Endothelial cell of umbilical vein (primary cell): ENCODE data around the gene CAMP. TPM values are rescaled to one million over a fixed set of nuclear protein-coding genes. Genes with fewer than 3 reads are reported as not detected.

Source experiments
- BruUV-seq: library from RNA; stranded (reverse); fragments of 400-500 nt; replicated peaks from 2 replicates; lab custom pipeline; 2021; lab: Mats Ljungman, UMichigan
- CTCF ChIA-PET: fragments of 300-600, 350-600 bp; sonication (Branson Sonifier 250); formaldehyde crosslinking; loops from one replicate; lab custom pipeline; 2021; ENCODE audit warnings: antibody characterized with exemption, inconsistent platforms; lab: Charles Lee
- POLR2A ChIA-PET: fragments of 300-600, 350-600 bp; sonication (Branson Sonifier 250); formaldehyde crosslinking; loops from one replicate; lab custom pipeline; 2021; ENCODE audit warnings: antibody characterized with exemption, inconsistent platforms; lab: Charles Lee
- DNase-seq: peaks from one replicate; pipeline ENCODE4 v3.0.0-alpha.2; 2011; ENCODE audit warnings: low read depth, low spot score
- FAIRE-seq: peaks from 2 replicates; lab custom pipeline; 2011; peaks lifted over from hg19 to GRCh38; lab: Jason Lieb, UNC
- H2AFZ ChIP-seq: 2 replicates; pipeline ENCODE4 v1.6.0; 2012; ENCODE audit warnings: low read depth, low read length, control low read depth, inconsistent platforms
- H3K27ac ChIP-seq: 2 replicates; pipeline ENCODE4 v1.5.1; 2011; ENCODE audit warnings: low read depth, mild to moderate bottlenecking, control low read depth, low read length, moderate library complexity; ENCODE audit not compliant: insufficient read depth
- H3K27me3 ChIP-seq, 2 experiments: 2 replicates each; pipeline versions ENCODE4 v1.6.0 to v1.6.1; 2011; ENCODE audit warnings: low read length in 2 of 2, mixed read lengths in 1 of 2; ENCODE audit not compliant: control insufficient read depth in 2 of 2, insufficient read depth in 2 of 2
- H3K36me3 ChIP-seq, 2 experiments: 2 replicates in 1 of 2; 3 replicates in 1 of 2; pipeline ENCODE4 v1.5.1; 2011; ENCODE audit warnings: low read length in 2 of 2, mild to moderate bottlenecking in 1 of 2, moderate library complexity in 1 of 2; ENCODE audit not compliant: control insufficient read depth in 2 of 2, insufficient read depth in 2 of 2; ENCODE audit errors: extremely low read depth in 1 of 2
- H3K4me1 ChIP-seq: 3 replicates; pipeline ENCODE4 v1.5.1; 2011; ENCODE audit warnings: mild to moderate bottlenecking, low read length; ENCODE audit not compliant: control insufficient read depth, insufficient read depth; ENCODE audit errors: extremely low read depth
- H3K4me2 ChIP-seq: 2 replicates; pipeline ENCODE4 v1.6.1; 2011; ENCODE audit warnings: low read length, control low read depth, mixed read lengths; ENCODE audit not compliant: insufficient read depth
- H3K4me3 ChIP-seq, 3 experiments: fragments of 200-600 bp in 1 of 3; sonication (generic), shearing (Covaris generic) in 1 of 3; replicated peaks in 1 of 3; 2 replicates each; pipeline ENCODE4 v1.5.1; 2011 to 2016; ENCODE audit warnings: control low read depth in 3 of 3, low read length in 3 of 3, mild to moderate bottlenecking in 2 of 3, inconsistent platforms in 1 of 3, low read depth in 1 of 3, moderate library complexity in 1 of 3; ENCODE audit not compliant: insufficient read depth in 1 of 3
- H3K79me2 ChIP-seq: 2 replicates; pipeline ENCODE4 v1.6.0; 2012; ENCODE audit warnings: low read length, inconsistent platforms; ENCODE audit not compliant: control insufficient read depth, insufficient read depth
- H3K9ac ChIP-seq: replicated peaks from 2 replicates; pipeline ENCODE3; 2011; ENCODE audit warnings: low read length, control low read depth; ENCODE audit not compliant: insufficient read depth; ENCODE audit errors: extremely low read depth
- H3K9me1 ChIP-seq: replicated peaks from 3 replicates; pipeline ENCODE4 v1.6.0; 2011; ENCODE audit warnings: mild to moderate bottlenecking, low read length; ENCODE audit not compliant: control insufficient read depth, insufficient read depth; ENCODE audit errors: extremely low read depth
- H3K9me3 ChIP-seq: replicated peaks from 2 replicates; pipeline ENCODE4 v1.5.1; 2012; ENCODE audit warnings: low read length, inconsistent platforms; ENCODE audit not compliant: control insufficient read depth, insufficient read depth
- H4K20me1 ChIP-seq: replicated peaks from 2 replicates; pipeline ENCODE3; 2011; ENCODE audit warnings: mild to moderate bottlenecking, low read length; ENCODE audit not compliant: control insufficient read depth, insufficient read depth; ENCODE audit errors: extremely low read depth
- FOS ChIP-seq: IDR thresholded peaks from 2 replicates; pipeline ENCODE4 v1.6.1; 2011; ENCODE audit warnings: mild to moderate bottlenecking, low read length, moderate library complexity, borderline replicate concordance; ENCODE audit not compliant: insufficient read depth
- GATA2 ChIP-seq: IDR thresholded peaks from 2 replicates; pipeline ENCODE4 v1.7.0; 2011; ENCODE audit warnings: low read depth, mild to moderate bottlenecking, moderate library complexity, mixed read lengths, low read length; ENCODE audit not compliant: insufficient read length, insufficient read depth
- JUN ChIP-seq: IDR thresholded peaks from 2 replicates; pipeline ENCODE4 v1.6.1; 2011; ENCODE audit warnings: borderline replicate concordance, low read depth; ENCODE audit not compliant: insufficient read length, insufficient read depth
- MYC ChIP-seq: IDR thresholded peaks from one replicate; pipeline ENCODE4 v1.6.1; 2011; ENCODE audit warnings: mild to moderate bottlenecking, low read depth, low read length
- POLR2A ChIP-seq: IDR thresholded peaks from 2 replicates; pipeline ENCODE4 v1.6.1; 2012; ENCODE audit warnings: low read depth, mild to moderate bottlenecking, control low read depth, low read length
- POLR2AphosphoS5 ChIP-seq: IDR thresholded peaks from 2 replicates; pipeline ENCODE4 v1.6.1; 2012; ENCODE audit warnings: low read depth, mild to moderate bottlenecking, control low read depth, low read length, moderate library complexity; ENCODE audit not compliant: insufficient read depth
- dilution Hi-C: fragments of 300-500 bp; cut with MboI; formaldehyde crosslinking; loops from one replicate; pipeline ENCODE4 v1.15.0; 2019; ENCODE audit warnings: low sequenced_read_pairs; ENCODE audit not compliant: extremely low pct_ligation_motif_present
- intact Hi-C: fragments of 100-400 bp; cut with micrococcal nuclease; formaldehyde crosslinking; loops from one replicate; pipeline ENCODE4 v1.10.0; 2022
- polyA plus RNA-seq, 4 experiments: library from polyadenylated mRNA; depleted of rRNA in 3 of 4; stranded (reverse) in 3 of 4; unstranded in 1 of 4; fragments of >200 nt; gene quantifications; 2 replicates each; pipeline versions ENCODE4 v1.2.1 to v1.2.3, GENCODE V29; 2011 to 2012; ENCODE audit warnings: missing spikeins in 1 of 4
- total RNA-seq: library from RNA; stranded (reverse); gene quantifications from 2 replicates; pipeline ENCODE4 v1.2.3, GENCODE V29; 2021
- TF ChIP-seq, protein P1 (sequence below), 2 donors: IDR thresholded peaks; 1 replicate in 1 of 2; 2 replicates in 1 of 2; pipeline ENCODE4 v1.5.1; 2011; ENCODE audit warnings: low read length in 2 of 2, mild to moderate bottlenecking in 2 of 2, moderate library complexity in 2 of 2, control low read depth in 1 of 2, inconsistent platforms in 1 of 2, low read depth in 1 of 2; ENCODE audit not compliant: insufficient read depth in 1 of 2; ENCODE audit errors: extremely low read depth in 1 of 2
- TF ChIP-seq, protein P2 (sequence below): IDR thresholded peaks from 2 replicates; pipeline ENCODE4 v1.6.1; 2011; ENCODE audit not compliant: insufficient read depth, insufficient read length

Gene CAMP
- total and polyA plus RNA-seq, 2 donors (not counting 3 experiments of a cell fraction or from before 2014, with no cell fraction given) = not detected

DNA sequence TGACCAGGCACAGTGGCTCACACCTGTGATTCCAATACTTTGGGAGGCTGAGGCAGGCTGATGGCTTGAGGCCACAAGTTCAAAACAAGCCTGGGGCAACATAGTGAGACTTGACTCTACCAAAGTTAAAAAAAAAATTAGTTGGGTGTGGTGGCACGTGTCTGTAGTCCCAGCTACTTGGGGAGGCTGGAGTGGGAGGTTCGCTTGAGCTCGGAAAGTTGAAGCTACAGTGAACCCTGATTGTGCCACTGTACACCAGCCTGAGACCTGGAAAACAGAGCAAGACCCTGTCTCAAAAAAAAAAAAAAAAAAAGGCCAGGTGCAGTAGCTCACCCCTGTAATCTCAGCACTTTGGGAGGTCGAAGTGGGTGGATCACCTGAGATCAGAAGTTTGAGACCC lies 38.2 kb upstream of the CAMP start:
- CTCF ChIA-PET = no interaction called here
- TF ChIP-seq POLR2A = no peak
- no peak for TF ChIP-seq GATA2
- no peak for TF ChIP-seq POLR2AphosphoS5
- no peak for TF ChIP-seq MYC
- TF ChIP-seq, protein P1, sequence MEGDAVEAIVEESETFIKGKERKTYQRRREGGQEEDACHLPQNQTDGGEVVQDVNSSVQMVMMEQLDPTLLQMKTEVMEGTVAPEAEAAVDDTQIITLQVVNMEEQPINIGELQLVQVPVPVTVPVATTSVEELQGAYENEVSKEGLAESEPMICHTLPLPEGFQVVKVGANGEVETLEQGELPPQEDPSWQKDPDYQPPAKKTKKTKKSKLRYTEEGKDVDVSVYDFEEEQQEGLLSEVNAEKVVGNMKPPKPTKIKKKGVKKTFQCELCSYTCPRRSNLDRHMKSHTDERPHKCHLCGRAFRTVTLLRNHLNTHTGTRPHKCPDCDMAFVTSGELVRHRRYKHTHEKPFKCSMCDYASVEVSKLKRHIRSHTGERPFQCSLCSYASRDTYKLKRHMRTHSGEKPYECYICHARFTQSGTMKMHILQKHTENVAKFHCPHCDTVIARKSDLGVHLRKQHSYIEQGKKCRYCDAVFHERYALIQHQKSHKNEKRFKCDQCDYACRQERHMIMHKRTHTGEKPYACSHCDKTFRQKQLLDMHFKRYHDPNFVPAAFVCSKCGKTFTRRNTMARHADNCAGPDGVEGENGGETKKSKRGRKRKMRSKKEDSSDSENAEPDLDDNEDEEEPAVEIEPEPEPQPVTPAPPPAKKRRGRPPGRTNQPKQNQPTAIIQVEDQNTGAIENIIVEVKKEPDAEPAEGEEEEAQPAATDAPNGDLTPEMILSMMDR (IDR thresholded peaks at IDR 0.05; ENCODE audit: extremely low read depth in 1 of 2, insufficient read depth in 1 of 2, low read depth in 1 of 2, low read length in 2 of 2) = no peak
- TF ChIP-seq FOS = no peak
- TF ChIP-seq JUN = no peak
- TF ChIP-seq, protein P2, sequence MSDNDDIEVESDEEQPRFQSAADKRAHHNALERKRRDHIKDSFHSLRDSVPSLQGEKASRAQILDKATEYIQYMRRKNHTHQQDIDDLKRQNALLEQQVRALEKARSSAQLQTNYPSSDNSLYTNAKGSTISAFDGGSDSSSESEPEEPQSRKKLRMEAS = no peak
- Histone ChIP-seq H3K9me3 (no peaks in the 10 kb centered on the region), H3K27me3 (no peaks in the 10 kb centered on the region), H3K27ac (no peak overlapping the region), H3K36me3 (peaks cover 12 to 27% of the 10 kb centered on the region in 2 experiments), H3K4me1 (peaks cover 5% of the 10 kb centered on the region), H3K4me3 (no peak overlapping the region), H3K4me2 (no peak overlapping the region), H4K20me1 (no peaks in the 10 kb centered on the region), H3K79me2 (peaks cover 65% of the 10 kb centered on the region), H3K9ac (no peak overlapping the region), H2AFZ (no peak overlapping the region), H3K9me1 (no peaks in the 10 kb centered on the region)
- intact Hi-C loops = no loop called here
- BruUV-seq = no TSS peak
- DNase-seq (no peak), FAIRE-seq (no peak)
- POLR2A ChIA-PET = no interaction called here
- dilution Hi-C loops = no loop called here
